Subcutaneous abdominal adipose tissue (tissue), 5 donors: Measurements from ENCODE around the gene FSTL4.

Source experiments
- H3K27ac ChIP-seq: one replicate; pipeline ENCODE4 v1.7.0; 2013; ENCODE audit warnings: low read depth, mild to moderate bottlenecking, inconsistent platforms, low read length, moderate library complexity
- H3K27me3 ChIP-seq, 5 donors: one replicate each; pipeline ENCODE4 v1.7.0; 2013; ENCODE audit warnings: low read length in 5 of 5, inconsistent platforms in 1 of 5; ENCODE audit not compliant: control insufficient read depth in 5 of 5, insufficient read depth in 4 of 5
- H3K36me3 ChIP-seq, 5 donors: one replicate each; pipeline ENCODE4 v1.7.0; 2013; ENCODE audit warnings: low read length in 5 of 5; ENCODE audit not compliant: control insufficient read depth in 5 of 5, insufficient read depth in 5 of 5
- H3K4me1 ChIP-seq, 5 donors: one replicate each; pipeline ENCODE4 v1.7.0; 2013; ENCODE audit warnings: low read length in 5 of 5, mild to moderate bottlenecking in 3 of 5, moderate library complexity in 1 of 5; ENCODE audit not compliant: control insufficient read depth in 5 of 5, insufficient read depth in 5 of 5
- H3K4me3 ChIP-seq, 5 donors: one replicate each; pipeline ENCODE4 v1.7.0; 2013; ENCODE audit warnings: low read length in 5 of 5, low read depth in 1 of 5
- H3K9ac ChIP-seq, 5 donors: one replicate each; pipeline ENCODE4 v1.7.0; 2013; ENCODE audit warnings: low read length in 5 of 5, mild to moderate bottlenecking in 4 of 5, moderate library complexity in 3 of 5
- H3K9me3 ChIP-seq, 5 donors: one replicate each; pipeline ENCODE4 v1.7.0; 2013; ENCODE audit warnings: low read length in 5 of 5; ENCODE audit not compliant: control insufficient read depth in 5 of 5
- donor health status: healthy.
- donor health status: healthy.
- donor health status: healthy.
- donor health status: healthy.
- donor health status: healthy.

Gene FSTL4

DNA sequence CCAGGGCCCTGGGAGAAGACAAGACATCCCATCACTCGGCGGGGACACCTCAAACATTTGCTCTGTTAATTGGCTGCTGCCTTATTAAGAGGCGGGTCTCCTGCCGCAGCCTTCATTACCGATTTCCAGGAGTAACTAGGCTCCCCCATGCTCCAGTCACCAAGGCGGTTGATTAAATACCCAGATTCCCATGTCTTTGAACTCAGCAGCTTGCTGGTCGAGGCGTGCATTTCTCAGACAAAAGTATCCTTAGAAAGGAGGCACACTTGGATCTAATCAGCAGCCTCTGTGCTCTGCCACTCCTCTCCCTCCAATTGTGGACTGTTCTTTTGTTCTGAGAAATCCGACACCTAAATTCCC, 228.8 kb downstream of the FSTL4 start:
- Histone ChIP-seq H3K9me3 (no peaks in the 10 kb centered on the region), H3K4me1 (no peaks in the 10 kb centered on the region), H3K4me3 (no peak overlapping the region), H3K27ac (no peak overlapping the region), H3K36me3 (no peaks in the 10 kb centered on the region), H3K9ac (no peak overlapping the region), H3K27me3 (peaks cover 0 to 7% (median 5%) of the 10 kb centered on the region in 5 donors)

DNA sequence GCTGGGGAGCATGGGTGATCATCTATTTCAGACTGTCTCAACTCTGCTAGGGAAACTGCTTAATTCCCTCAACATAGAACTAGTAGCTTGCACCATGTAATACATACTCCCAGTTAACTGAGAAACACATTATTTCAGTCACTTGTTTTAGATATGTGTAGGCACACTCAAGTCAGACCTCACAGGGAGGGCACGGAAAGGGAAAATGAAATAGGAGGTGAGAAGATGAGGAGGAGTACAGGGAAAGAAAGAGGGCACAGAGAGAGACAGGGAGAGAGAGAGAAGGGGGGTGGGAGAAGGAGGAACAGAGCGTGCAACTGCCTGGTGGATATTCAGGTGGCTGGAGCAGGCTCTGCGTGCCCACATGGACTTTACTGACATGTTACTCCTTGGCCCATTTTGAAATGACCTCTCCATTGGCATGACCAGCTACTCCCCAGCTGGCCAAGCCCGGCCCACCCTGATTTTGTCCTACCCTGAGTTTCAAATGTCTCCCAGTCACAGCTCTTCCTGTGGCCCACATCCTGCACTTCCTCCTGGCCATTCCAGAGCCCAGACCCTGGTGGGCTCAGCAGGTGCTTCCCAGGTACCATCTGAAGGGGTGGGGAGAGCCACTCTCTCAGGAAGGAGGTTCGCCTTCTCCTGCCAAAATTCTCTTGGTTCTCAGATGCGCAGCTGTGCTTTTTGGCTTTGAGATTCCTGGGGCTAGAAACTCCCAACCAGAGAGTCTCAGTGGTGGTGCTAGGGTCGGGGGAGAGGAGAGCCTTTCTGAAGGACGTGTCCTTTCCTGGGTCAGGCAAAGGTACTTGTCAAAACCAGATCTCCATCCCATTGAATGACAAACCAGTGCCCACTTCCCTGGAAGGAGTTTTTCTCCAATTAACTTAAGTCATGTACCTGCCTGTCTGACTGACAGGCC, 229.4 kb downstream of the FSTL4 start:
- Histone ChIP-seq H3K27me3 (peaks cover 0 to 7% (median 5%) of the 10 kb centered on the region in 5 donors), H3K36me3 (no peaks in the 10 kb centered on the region), H3K27ac (no peak overlapping the region), H3K9me3 (peaks cover 0 to 3% (median 1%) of the 10 kb centered on the region in 5 donors), H3K9ac (no peak overlapping the region), H3K4me1 (no peaks in the 10 kb centered on the region), H3K4me3 (no peak overlapping the region)

DNA sequence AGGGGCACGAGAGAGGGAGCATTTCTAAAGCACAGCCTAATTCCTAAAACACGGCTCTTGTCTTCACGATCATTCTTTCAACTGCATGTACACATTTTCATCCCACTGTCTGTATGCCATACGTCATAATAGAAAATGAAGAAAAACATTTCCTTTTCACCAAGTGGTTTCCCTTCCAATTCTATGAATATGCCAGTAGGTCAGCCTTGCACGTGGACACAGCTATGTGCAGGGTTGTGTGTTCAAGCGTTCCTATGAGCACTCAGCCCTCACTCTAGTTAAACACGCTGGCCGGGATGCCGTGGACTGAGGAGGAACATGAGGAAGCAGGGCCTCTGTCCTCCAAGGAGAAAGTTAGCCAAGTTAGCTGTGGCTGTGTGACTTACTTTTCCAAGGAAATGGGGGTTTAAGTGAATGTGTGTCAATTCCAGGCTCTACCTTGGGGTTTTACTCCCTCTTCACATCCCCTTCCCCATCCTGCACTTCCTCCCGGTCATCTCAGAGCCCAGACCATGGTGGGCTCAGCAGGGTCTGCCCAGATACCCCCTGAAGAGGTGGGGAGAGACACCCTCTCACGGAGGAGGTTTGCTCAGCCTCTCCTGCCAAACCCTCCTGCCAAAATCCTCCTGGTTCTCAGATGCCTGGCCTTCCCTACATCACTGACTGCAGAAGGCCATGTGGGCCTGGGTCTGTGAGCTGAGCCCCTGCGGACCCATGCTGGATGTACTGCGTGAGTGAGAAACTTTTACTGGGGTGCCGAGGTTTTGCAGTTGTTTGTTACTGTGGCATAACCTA, 230.6 kb downstream of the FSTL4 start:
- Histone ChIP-seq H3K4me3 (no peak overlapping the region), H3K9ac (no peak overlapping the region), H3K36me3 (no peaks in the 10 kb centered on the region), H3K4me1 (no peaks in the 10 kb centered on the region), H3K9me3 (peaks cover 6 to 13% (median 8%) of the 10 kb centered on the region in 5 donors), H3K27ac (no peak overlapping the region), H3K27me3 (peaks cover 0 to 5% (median 3%) of the 10 kb centered on the region in 5 donors)

- H3K4me1 ChIP-seq = no peaks in the 10 kb centered on the region
- H3K27me3 ChIP-seq = peaks cover 0 to 5% (median 3%) of the 10 kb centered on the region in 5 donors
- H3K9ac ChIP-seq = no peak overlapping the region
- H3K4me3 ChIP-seq = no peak overlapping the region
- H3K27ac ChIP-seq = no peak overlapping the region
- peaks cover 6 to 13% (median 8%) of the 10 kb centered on the region in 5 donors for H3K9me3 ChIP-seq
- no peaks in the 10 kb centered on the region for H3K36me3 ChIP-seq
Observed at GRCh38 chr5:133381041-133381440, 231.3 kb downstream of the FSTL4 start.

- Histone ChIP-seq H3K9me3 (peaks cover 6 to 13% (median 8%) of the 10 kb centered on the region in 5 donors), H3K4me3 (peak overlapping the region in 1 of 5 donors; percentile 15), H3K36me3 (no peaks in the 10 kb centered on the region), H3K27me3 (peaks cover 0 to 4% (median 4%) of the 10 kb centered on the region in 5 donors), H3K27ac (no peak overlapping the region), H3K4me1 (no peaks in the 10 kb centered on the region), H3K9ac (no peak overlapping the region)
Observed at GRCh38 chr5:133377736-133378135, 234.6 kb downstream of the FSTL4 start.

DNA sequence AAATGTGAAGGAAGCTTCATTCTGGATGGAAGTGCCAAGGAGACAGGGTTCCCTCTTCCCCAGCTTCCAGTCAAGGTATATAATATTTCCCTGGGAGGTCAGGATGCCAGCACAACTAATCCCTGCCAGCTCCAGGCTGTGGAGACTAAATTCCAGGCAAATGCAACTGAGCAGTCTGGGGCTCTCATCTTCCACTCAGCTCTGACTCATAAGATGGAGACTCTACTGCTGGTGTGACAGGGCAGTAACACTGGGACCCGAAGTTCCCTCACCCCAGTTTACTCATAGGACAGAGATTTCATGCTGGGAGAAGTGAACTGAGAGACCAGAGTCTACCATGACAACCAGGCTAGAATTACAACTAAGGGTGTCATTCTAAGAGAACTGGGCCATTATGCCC, 235.4 kb downstream of the FSTL4 start:
- Histone ChIP-seq H3K4me1 (no peaks in the 10 kb centered on the region), H3K4me3 (no peak overlapping the region), H3K36me3 (no peaks in the 10 kb centered on the region), H3K27ac (no peak overlapping the region), H3K9me3 (peaks cover 6 to 13% (median 8%) of the 10 kb centered on the region in 5 donors), H3K27me3 (peaks cover 2 to 4% (median 4%) of the 10 kb centered on the region in 5 donors), H3K9ac (no peak overlapping the region)

GRCh38 chr5:133373121-133373870, 239.0 kb downstream of the FSTL4 start:
- peaks cover 4 to 6% (median 5%) of the 10 kb centered on the region in 5 donors for H3K27me3 ChIP-seq
- no peak overlapping the region for H3K27ac ChIP-seq
- H3K9me3 ChIP-seq = peaks cover 6 to 13% (median 8%) of the 10 kb centered on the region in 5 donors
- peaks cover 0 to 4% (median 2%) of the 10 kb centered on the region in 5 donors for H3K4me1 ChIP-seq
- H3K9ac ChIP-seq = no peak overlapping the region
- H3K4me3 ChIP-seq = no peak overlapping the region
- no peaks in the 10 kb centered on the region for H3K36me3 ChIP-seq

DNA sequence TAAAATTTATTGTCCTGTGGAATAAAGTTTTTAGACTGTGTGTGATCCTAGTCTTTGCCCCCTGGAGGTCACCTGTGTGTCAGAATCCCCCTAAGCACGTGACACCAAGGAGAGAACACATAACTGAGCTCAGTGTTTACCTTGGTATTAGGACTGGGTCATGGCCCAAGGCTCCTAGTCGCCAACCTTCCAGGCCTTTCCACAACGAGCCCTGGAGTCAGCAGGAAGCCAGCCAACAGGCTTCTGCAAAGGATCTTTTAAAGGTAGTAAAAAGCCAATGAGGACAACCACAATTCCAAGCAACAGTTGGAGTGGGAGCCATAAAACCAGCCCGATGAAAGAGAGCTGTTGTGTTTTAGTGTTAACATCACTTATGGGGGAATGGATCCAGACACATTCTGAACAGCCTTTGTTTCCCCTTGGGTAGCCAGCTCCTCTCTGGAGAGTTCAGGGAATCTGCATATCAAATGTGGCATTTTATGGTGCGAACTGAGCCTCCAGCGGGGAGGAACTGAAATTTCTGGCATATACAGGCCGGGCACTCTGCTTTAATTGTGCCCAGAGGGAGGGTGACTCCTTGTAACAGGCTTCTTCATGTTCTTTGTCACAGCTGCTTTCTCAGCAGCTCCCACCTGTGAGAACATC, 239.9 kb downstream of the FSTL4 start:
- Histone ChIP-seq H3K4me3 (no peak overlapping the region), H3K36me3 (no peaks in the 10 kb centered on the region), H3K9me3 (peaks cover 4 to 7% (median 7%) of the 10 kb centered on the region in 5 donors), H3K27ac (no peak overlapping the region), H3K27me3 (peaks cover 4 to 6% (median 5%) of the 10 kb centered on the region in 5 donors), H3K4me1 (peaks cover 0 to 7% (median 2%) of the 10 kb centered on the region in 5 donors), H3K9ac (no peak overlapping the region)

DNA sequence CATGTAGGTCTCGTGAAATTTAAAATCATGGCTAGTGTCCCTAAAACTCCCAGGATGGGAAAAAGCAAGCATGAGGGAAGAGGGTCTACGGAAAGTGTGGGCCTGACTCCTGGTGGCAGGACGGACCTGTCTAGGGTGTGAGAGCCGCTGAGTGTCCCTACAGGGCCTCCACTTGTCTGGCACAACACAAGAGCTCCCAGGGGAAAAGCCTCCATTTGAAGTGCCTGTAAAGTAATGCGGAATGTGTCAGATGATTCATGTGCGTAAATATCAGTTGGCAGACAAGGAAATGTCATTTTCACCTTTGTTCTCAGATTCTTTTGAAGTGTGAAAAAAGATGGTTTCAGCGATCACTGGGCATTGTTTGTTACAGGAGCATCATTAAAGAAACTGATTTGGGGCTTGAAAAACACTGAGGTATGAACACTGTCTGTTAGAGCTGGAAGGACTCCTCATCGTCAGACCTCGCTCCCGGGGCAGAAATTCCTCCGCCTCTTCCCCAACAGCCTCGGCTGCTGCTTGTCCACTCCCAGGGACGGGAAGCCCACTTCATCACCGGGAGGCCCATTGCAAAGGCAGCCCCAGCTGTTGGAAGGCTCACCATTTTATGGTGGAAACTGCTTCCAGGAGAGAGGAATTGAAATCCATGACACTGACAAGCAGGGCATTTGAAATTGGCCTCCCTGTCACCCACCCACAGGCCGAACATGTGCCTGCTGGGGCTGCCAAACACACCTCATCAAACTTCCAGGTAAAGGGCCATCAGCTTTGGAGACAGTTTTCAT, 240.8 kb downstream of the FSTL4 start:
- Histone ChIP-seq H3K9ac (no peak overlapping the region), H3K27ac (no peak overlapping the region), H3K27me3 (peaks cover 4 to 6% (median 5%) of the 10 kb centered on the region in 5 donors), H3K4me1 (peaks cover 0 to 7% (median 2%) of the 10 kb centered on the region in 5 donors), H3K9me3 (no peaks in the 10 kb centered on the region), H3K4me3 (no peak overlapping the region), H3K36me3 (no peaks in the 10 kb centered on the region)
